Hepatocyte (in vitro differentiated cells): ENCODE results near the gene SAPCD2.

ENCODE experiments used
- CTCF ChIP-seq: fragments of 200-600 bp; sonication (generic); IDR thresholded peaks from 2 replicates; pipeline ENCODE4 v1.5.1; 2016; ENCODE audit warnings: antibody characterized with exemption, mild to moderate bottlenecking; ENCODE audit not compliant: poor library complexity
- EZH2 ChIP-seq: fragments of 200-600 bp; sonication (generic); IDR thresholded peaks from 2 replicates; pipeline ENCODE4 v1.6.1; 2016; ENCODE audit warnings: antibody characterized with exemption, mild to moderate bottlenecking, borderline replicate concordance

DNA sequence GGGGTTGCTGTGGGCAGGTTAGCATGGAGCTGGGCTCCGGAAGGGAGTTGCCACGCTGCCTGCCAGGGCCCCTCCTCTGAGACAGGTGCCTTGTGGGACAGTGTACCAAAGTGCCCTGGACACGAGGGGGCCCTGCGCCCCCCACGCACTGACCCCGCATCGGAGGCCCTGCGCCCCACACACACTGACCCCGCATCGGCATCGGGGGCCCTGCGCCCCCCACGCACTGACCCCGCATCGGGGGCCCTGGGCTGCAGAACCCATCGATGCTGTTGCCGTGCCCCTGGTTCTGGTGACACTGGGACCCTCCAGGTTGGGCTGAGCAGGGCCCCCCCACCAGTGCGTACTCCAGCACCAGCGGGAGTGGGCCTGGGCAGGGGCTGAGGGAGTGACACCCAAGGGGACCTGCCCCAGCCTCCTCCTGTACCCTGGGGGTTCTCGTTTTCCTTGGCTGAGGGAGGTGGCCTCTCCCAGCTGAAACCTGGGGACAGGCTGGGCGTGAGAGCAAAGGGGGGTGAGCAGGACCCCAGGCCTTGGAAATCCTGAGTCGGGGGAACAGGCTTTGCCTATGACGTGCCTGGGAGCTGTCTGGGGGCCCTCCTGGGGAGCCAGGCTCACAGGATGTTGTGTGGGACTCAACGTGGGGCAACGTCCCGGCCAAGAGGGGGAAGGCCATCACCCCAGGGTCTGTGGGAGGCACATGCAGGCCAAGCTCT, 6.9 kb downstream of the SAPCD2 start:
- no peak for TF ChIP-seq EZH2
- TF ChIP-seq CTCF, result no peak
